ENCODE measurements around the gene SLC4A4. TPM values are rescaled to one million over a fixed set of nuclear protein-coding genes. Genes with fewer than 3 reads are reported as not detected.

The SLC4A4 gene
- total RNA-seq, 1 experiment from 2014 or later: 0.92 TPM

DNA sequence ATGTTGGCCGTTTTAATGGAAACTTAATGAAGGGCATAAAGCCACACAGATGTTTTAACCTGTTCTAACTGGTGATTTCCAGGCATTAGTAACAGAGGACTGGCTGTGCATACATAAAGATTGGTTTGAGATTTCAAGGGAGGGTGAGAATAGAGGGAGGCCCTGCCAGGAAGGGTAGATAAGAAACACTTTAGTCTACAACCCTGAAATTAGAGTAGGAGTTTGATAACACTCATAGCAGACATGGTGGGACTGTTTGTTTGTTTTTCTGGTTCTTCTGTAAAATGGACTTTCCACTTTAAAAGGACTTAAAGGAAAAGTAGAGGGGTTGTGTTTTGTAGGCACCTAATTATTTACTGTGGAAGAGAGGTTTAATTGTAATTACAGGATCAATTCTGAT is 16.2 kb downstream of the SLC4A4 start:
- H3K23ac ChIP-seq (ENCODE audit: insufficient read length, low read depth, low read length): no peak overlapping the region
- no peak overlapping the region for H2BK5ac ChIP-seq (ENCODE audit: insufficient read length, low read length)
- H3K27me3 ChIP-seq (ENCODE audit: insufficient read depth, low read length): no peaks in the 10 kb centered on the region
- no peaks in the 10 kb centered on the region for H3K23me2 ChIP-seq (ENCODE audit: insufficient read length, low read depth, low read length, poor library complexity, severe bottlenecking)
- TF ChIP-seq, protein P1, sequence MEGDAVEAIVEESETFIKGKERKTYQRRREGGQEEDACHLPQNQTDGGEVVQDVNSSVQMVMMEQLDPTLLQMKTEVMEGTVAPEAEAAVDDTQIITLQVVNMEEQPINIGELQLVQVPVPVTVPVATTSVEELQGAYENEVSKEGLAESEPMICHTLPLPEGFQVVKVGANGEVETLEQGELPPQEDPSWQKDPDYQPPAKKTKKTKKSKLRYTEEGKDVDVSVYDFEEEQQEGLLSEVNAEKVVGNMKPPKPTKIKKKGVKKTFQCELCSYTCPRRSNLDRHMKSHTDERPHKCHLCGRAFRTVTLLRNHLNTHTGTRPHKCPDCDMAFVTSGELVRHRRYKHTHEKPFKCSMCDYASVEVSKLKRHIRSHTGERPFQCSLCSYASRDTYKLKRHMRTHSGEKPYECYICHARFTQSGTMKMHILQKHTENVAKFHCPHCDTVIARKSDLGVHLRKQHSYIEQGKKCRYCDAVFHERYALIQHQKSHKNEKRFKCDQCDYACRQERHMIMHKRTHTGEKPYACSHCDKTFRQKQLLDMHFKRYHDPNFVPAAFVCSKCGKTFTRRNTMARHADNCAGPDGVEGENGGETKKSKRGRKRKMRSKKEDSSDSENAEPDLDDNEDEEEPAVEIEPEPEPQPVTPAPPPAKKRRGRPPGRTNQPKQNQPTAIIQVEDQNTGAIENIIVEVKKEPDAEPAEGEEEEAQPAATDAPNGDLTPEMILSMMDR (conservative IDR thresholded peaks at IDR 0.05): no peak
- H3K4ac ChIP-seq (ENCODE audit: low read depth, low read length): no peak overlapping the region
- H3K56ac ChIP-seq (ENCODE audit: insufficient read length, low read depth, low read length): no peak overlapping the region
- H2BK20ac ChIP-seq (ENCODE audit: low read depth, low read length, poor library complexity, severe bottlenecking): no peak overlapping the region
- H3T11ph ChIP-seq (ENCODE audit: low read length): no peak overlapping the region
- Mint-ChIP-seq H3K27ac (no peak overlapping the region; a peak in 1 of 7 replicates), H3K4me3 (no peak overlapping the region), H3K36me3 (ENCODE audit: insufficient read depth in 1 of 3, low read depth in 3 of 3) (no peaks in the 10 kb centered on the region), H3K4me1 (no peaks in the 10 kb centered on the region), H3K9me3 (no peaks in the 10 kb centered on the region), H3K27me3 (ENCODE audit: low read depth) (no peaks in the 10 kb centered on the region)
- H2BK120ac ChIP-seq (ENCODE audit: low read depth, low read length, poor library complexity, severe bottlenecking): no peak overlapping the region
- H2AFZ ChIP-seq (ENCODE audit: low read length): no peak overlapping the region
- H2AK5ac ChIP-seq (ENCODE audit: insufficient read length, low read length): no peak overlapping the region
- no peak overlapping the region for H4K8ac ChIP-seq (replicated peaks; ENCODE audit: insufficient read length, low read depth, low read length)
- no peaks in the 10 kb centered on the region for H3K79me2 ChIP-seq (ENCODE audit: insufficient read depth, low read length)
- no peaks in the 10 kb centered on the region for H3K4me1 ChIP-seq (ENCODE audit: insufficient read depth, low read length)
- H3K4me2 ChIP-seq (ENCODE audit: insufficient read depth, insufficient read length, low read length): no peak overlapping the region
- WGBS (ENCODE audit: extremely low coverage, insufficient read length, low lambda C conversion rate): no CpG with 5 or more reads among the region's 1 CpG
- no peak overlapping the region for H4K5ac ChIP-seq (ENCODE audit: insufficient read length, low read depth, low read length)
- H2BK15ac ChIP-seq (ENCODE audit: low read depth, low read length): no peak overlapping the region
- no peak for DNase-seq
- H3K9me3 ChIP-seq (ENCODE audit: control insufficient read depth, low read depth, low read length): no peaks in the 10 kb centered on the region
- no peak overlapping the region for H3K9ac ChIP-seq (ENCODE audit: extremely low read depth, insufficient read length, low read length)
- no peaks in the 10 kb centered on the region for H3K79me1 ChIP-seq (ENCODE audit: insufficient read depth, low read depth, low read length, poor library complexity, severe bottlenecking)
- H4K20me1 ChIP-seq (ENCODE audit: control insufficient read depth, insufficient read depth, insufficient read length): no peaks in the 10 kb centered on the region
- H3K27ac ChIP-seq (ENCODE audit: insufficient read length, low read depth, low read length): no peak overlapping the region
- no peak overlapping the region for H2BK12ac ChIP-seq (ENCODE audit: insufficient read length, low read depth, low read length)
- no peak overlapping the region for H4K91ac ChIP-seq (ENCODE audit: insufficient read length, low read depth, low read length)
- no peak overlapping the region for H3K18ac ChIP-seq (ENCODE audit: insufficient read length, low read depth, low read length)
- no peak overlapping the region for H3K14ac ChIP-seq (ENCODE audit: insufficient read depth, low read length)

All from H9 (cell line).